HepG2 (cell line): ENCODE measurements around the gene JAG1. TPM values are rescaled to one million over a fixed set of nuclear protein-coding genes. Genes with fewer than 3 reads are reported as not detected.

Experiments used
- ATAC-seq: fragments of 200-7000 bp; cut with Tn5 transposase; 3 replicates; pipeline ENCODE4 v1.9.1; 2020; ENCODE audit warnings: mild to moderate bottlenecking, moderate library complexity
- BruUV-seq: library from RNA; stranded (reverse); fragments of 400-500 nt; replicated peaks from 2 replicates; lab custom pipeline; 2021; lab: Mats Ljungman, UMichigan
- CTCF ChIA-PET: fragments of 300-600 bp; formaldehyde crosslinking; extraction: SDS; loops from one replicate; lab custom pipeline; 2021; ENCODE audit warnings: low total read pairs, inconsistent platforms, low intra/inter-chr PET ratio; lab: Yijun Ruan, JAX
- POLR2A ChIA-PET: fragments of 350-600 bp; sonication (Branson Sonifier 250); formaldehyde crosslinking; loops from one replicate; lab custom pipeline; 2020; ENCODE audit warnings: antibody characterized with exemption, inconsistent platforms; lab: Yijun Ruan, JAX
- DNase-seq: peaks from one replicate; pipeline ENCODE4 v3.0.0-alpha.2; 2015; ENCODE audit warnings: low spot score
- FAIRE-seq: peaks from 3 replicates; lab custom pipeline; 2011; peaks lifted over from hg19 to GRCh38; lab: Jason Lieb, UNC
- H2AFZ ChIP-seq: one replicate; pipeline ENCODE4 v1.6.1; 2011; ENCODE audit warnings: low read length, inconsistent platforms
- H3K27ac ChIP-seq: fragments of 300-600 bp; 3 replicates; pipeline ENCODE4 v1.8.0; 2011; ENCODE audit warnings: mixed run types, mild to moderate bottlenecking, mixed read lengths, low read length, inconsistent platforms; ENCODE audit not compliant: insufficient read depth; ENCODE audit errors: extremely low read length
- H3K27me3 ChIP-seq, 2 experiments: fragments of 200-600 bp in 1 of 2; 2 replicates in 1 of 2; 3 replicates in 1 of 2; pipeline versions ENCODE4 v1.6.0 to v1.8.0; 2011; ENCODE audit warnings: low read length in 2 of 2, mild to moderate bottlenecking in 2 of 2, moderate library complexity in 2 of 2, inconsistent platforms in 1 of 2; ENCODE audit not compliant: insufficient read depth in 2 of 2, control insufficient read depth in 1 of 2
- H3K36me3 ChIP-seq, 2 experiments: fragments of 200-600 bp in 1 of 2; replicated peaks in 1 of 2; 2 replicates in 1 of 2; 3 replicates in 1 of 2; pipeline versions ENCODE4 v1.5.1 to v1.8.0; 2011; ENCODE audit warnings: low read length in 2 of 2, inconsistent platforms in 1 of 2; ENCODE audit not compliant: insufficient read depth in 2 of 2, control insufficient read depth in 1 of 2
- H3K4me1 ChIP-seq: 2 replicates; pipeline ENCODE4 v1.5.1; 2012; ENCODE audit warnings: low read length, inconsistent platforms; ENCODE audit not compliant: insufficient read depth
- H3K4me2 ChIP-seq: 2 replicates; pipeline ENCODE4 v1.6.0; 2011; ENCODE audit warnings: low read depth, low read length, inconsistent platforms
- H3K4me3 ChIP-seq, 3 experiments: fragments of 200-600 bp in 1 of 3; sonication (generic), shearing (Covaris generic) in 1 of 3; replicated peaks in 1 of 3; 2 replicates each; pipeline ENCODE4 v1.5.1; 2011 to 2016; ENCODE audit warnings: low read length in 3 of 3, inconsistent platforms in 2 of 3, low read depth in 2 of 3, mild to moderate bottlenecking in 2 of 3, control low read depth in 1 of 3, mixed read lengths in 1 of 3; ENCODE audit not compliant: insufficient read depth in 1 of 3
- H3K79me2 ChIP-seq: one replicate; pipeline ENCODE4 v1.6.1; 2011; ENCODE audit warnings: low read length, inconsistent platforms; ENCODE audit not compliant: insufficient read depth
- H3K9ac ChIP-seq: 2 replicates; pipeline ENCODE4 v1.6.0; 2011; ENCODE audit warnings: mild to moderate bottlenecking, low read depth, low read length, inconsistent platforms; ENCODE audit not compliant: insufficient read depth
- H3K9me3 ChIP-seq: 2 replicates; pipeline ENCODE4 v1.5.1; 2012; ENCODE audit warnings: mild to moderate bottlenecking, low read length
- H4K20me1 ChIP-seq: 2 replicates; pipeline ENCODE4 v1.6.0; 2011; ENCODE audit warnings: inconsistent platforms, mild to moderate bottlenecking, low read length, moderate library complexity; ENCODE audit not compliant: insufficient read depth
- ELF1 ChIP-seq: sonication (generic); formaldehyde crosslinking; IDR thresholded peaks from 2 replicates; pipeline ENCODE4 v1.4.0; 2020; ENCODE audit warnings: missing genetic modification reagents
- GZF1 ChIP-seq: sonication (generic); formaldehyde crosslinking; IDR thresholded peaks from 2 replicates; pipeline ENCODE4 v1.5.1; 2020; ENCODE audit warnings: mild to moderate bottlenecking, missing genetic modification reagents
- POLR2G ChIP-seq: fragments of 200-400 bp; formaldehyde crosslinking; IDR thresholded peaks from 2 replicates; pipeline ENCODE4 v1.6.1; 2018; ENCODE audit warnings: mild to moderate bottlenecking, low read depth, low read length, moderate library complexity
- SAFB2 ChIP-seq: sonication (generic); formaldehyde crosslinking; IDR thresholded peaks from 2 replicates; pipeline ENCODE4 v1.5.1; 2020; ENCODE audit warnings: missing genetic modification reagents, low read depth, mild to moderate bottlenecking, borderline replicate concordance
- SSRP1 ChIP-seq: IDR thresholded peaks from 2 replicates; pipeline ENCODE4 v1.6.1; 2016; ENCODE audit warnings: control low read depth
- ZC3H4 ChIP-seq: sonication (generic); formaldehyde crosslinking; IDR thresholded peaks from 2 replicates; pipeline ENCODE4 v1.4.0; 2020; ENCODE audit warnings: missing genetic modification reagents, borderline replicate concordance
- ZNF501 ChIP-seq: sonication (generic); formaldehyde crosslinking; IDR thresholded peaks from 2 replicates; pipeline ENCODE4 v1.5.1; 2020; ENCODE audit warnings: mild to moderate bottlenecking, moderate library complexity, missing genetic modification reagents
- ZNF891 ChIP-seq: sonication (generic); formaldehyde crosslinking; IDR thresholded peaks from 2 replicates; pipeline ENCODE4 v1.5.0; 2020; ENCODE audit warnings: mild to moderate bottlenecking, missing genetic modification reagents
- WGBS: methylation state at CpG from one replicate; pipeline ENCODE4 v1.1.6; 2017; ENCODE audit warnings: low lambda C conversion rate; 5-methylcytosine and 5-hydroxymethylcytosine counted together
- in situ Hi-C: cut with HindIII; loops from 2 replicates; pipeline ENCODE4 v1.10.0; 2017; ENCODE audit warnings: low pct_unique_long_range_greater_than_20kb; ENCODE audit not compliant: extremely low pct_ligation_motif_present
- intact Hi-C: fragments of 100-400 bp; cut with micrococcal nuclease; formaldehyde crosslinking; loops from one replicate; pipeline ENCODE4 v1.10.0; 2022; ENCODE audit not compliant: unreplicated experiment
- polyA plus RNA-seq, 8 experiments: library from polyadenylated mRNA; depleted of rRNA in 3 of 8; stranded (reverse) in 7 of 8; unstranded in 1 of 8; fragments of >200 nt; fragmentation: Illumina TruSeq in 4 of 8; extraction: Trizol in 4 of 8; gene quantifications; 2 replicates each; pipeline versions ENCODE4 v1.2.1 to v1.2.3, GENCODE V29; 2011 to 2016; ENCODE audit warnings: low read depth in 4 of 8, missing spikeins in 1 of 8, mixed read lengths in 1 of 8; ENCODE audit not compliant: insufficient read depth in 1 of 8
- total RNA-seq, 5 experiments: library from RNA; depleted of rRNA; stranded (reverse); fragments of >200 nt; fragmentation: Illumina TruSeq; extraction: Trizol; gene quantifications; 2 replicates each; pipeline ENCODE4 v1.2.3, GENCODE V29; 2016; ENCODE audit warnings: low read depth in 1 of 5
- TF ChIP-seq, protein P1 (sequence below): sonication (generic); formaldehyde crosslinking; IDR thresholded peaks from 2 replicates; pipeline ENCODE4 v1.5.1; 2020; ENCODE audit warnings: mild to moderate bottlenecking, missing genetic modification reagents, moderate library complexity
- TF ChIP-seq, protein P2 (sequence below): sonication (generic); formaldehyde crosslinking; IDR thresholded peaks from 2 replicates; pipeline ENCODE4 v1.5.0; 2020; ENCODE audit warnings: missing genetic modification reagents

Gene JAG1
- total and polyA plus RNA-seq, 2 of the 13 experiments (the other 11 are each of a cell fraction or from before 2014, with no cell fraction given) = 47.1 to 56.3 TPM

DNA sequence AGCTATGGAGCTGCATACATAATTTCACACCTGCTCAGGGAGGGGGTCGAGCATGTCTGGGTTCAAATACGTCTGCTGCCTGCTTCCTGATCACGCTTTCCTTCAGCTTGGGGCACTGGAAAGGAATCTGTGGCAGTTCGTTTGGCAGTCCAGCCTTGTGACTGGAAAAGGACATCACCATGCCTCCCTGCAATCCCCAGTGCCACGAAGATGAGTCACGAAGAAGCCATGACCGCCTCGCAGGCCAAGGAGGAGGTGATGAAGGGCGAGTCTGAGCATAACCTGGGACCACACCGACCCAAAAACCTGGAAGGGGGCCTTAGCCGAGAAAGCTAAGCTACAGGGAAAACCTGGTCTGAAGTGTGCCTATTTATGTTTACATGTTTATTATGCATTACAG lies 13.1 kb downstream of the JAG1 start:
- peaks cover 87% of the 10 kb centered on the region for H3K79me2 ChIP-seq

More for the DNA sequence above, 13.1 kb downstream of the JAG1 start:
- Histone ChIP-seq H3K9ac (no peak overlapping the region), H3K36me3 (peaks cover 64 to 89% of the 10 kb centered on the region in 2 experiments), H2AFZ (no peak overlapping the region), H3K4me1 (peaks cover 71% of the 10 kb centered on the region), H3K27me3 (no peaks in the 10 kb centered on the region)
- intact Hi-C loops = loop anchor here (10.0 kb wide), 1 partner anchor 196 kb away; no protein-coding TSS in a partner anchor
- 95% methylated on average over 11 of the region's 11 CpGs for WGBS
- CTCF ChIA-PET = no interaction called here
- TF ChIP-seq ZNF501 (CRISPR knock-in tag) (0 out of 2 replicates have a peak, but pooled peaks have one; percentile 20), ZC3H4 (CRISPR knock-in tag) (0 out of 2 replicates have a peak, but pooled peaks have one; percentile 47), POLR2G (peak; percentile 50; the same call in 1 of the 2 replicates), SSRP1 (CRISPR knock-in tag) (0 out of 2 replicates have a peak, but pooled peaks have one; percentile 40), SAFB2 (no peak), ZNF891 (0 out of 2 replicates have a peak, but pooled peaks have one; percentile 9), GZF1 (no peak), ELF1 (CRISPR knock-in tag) (no peak)
- TF ChIP-seq, protein P1, sequence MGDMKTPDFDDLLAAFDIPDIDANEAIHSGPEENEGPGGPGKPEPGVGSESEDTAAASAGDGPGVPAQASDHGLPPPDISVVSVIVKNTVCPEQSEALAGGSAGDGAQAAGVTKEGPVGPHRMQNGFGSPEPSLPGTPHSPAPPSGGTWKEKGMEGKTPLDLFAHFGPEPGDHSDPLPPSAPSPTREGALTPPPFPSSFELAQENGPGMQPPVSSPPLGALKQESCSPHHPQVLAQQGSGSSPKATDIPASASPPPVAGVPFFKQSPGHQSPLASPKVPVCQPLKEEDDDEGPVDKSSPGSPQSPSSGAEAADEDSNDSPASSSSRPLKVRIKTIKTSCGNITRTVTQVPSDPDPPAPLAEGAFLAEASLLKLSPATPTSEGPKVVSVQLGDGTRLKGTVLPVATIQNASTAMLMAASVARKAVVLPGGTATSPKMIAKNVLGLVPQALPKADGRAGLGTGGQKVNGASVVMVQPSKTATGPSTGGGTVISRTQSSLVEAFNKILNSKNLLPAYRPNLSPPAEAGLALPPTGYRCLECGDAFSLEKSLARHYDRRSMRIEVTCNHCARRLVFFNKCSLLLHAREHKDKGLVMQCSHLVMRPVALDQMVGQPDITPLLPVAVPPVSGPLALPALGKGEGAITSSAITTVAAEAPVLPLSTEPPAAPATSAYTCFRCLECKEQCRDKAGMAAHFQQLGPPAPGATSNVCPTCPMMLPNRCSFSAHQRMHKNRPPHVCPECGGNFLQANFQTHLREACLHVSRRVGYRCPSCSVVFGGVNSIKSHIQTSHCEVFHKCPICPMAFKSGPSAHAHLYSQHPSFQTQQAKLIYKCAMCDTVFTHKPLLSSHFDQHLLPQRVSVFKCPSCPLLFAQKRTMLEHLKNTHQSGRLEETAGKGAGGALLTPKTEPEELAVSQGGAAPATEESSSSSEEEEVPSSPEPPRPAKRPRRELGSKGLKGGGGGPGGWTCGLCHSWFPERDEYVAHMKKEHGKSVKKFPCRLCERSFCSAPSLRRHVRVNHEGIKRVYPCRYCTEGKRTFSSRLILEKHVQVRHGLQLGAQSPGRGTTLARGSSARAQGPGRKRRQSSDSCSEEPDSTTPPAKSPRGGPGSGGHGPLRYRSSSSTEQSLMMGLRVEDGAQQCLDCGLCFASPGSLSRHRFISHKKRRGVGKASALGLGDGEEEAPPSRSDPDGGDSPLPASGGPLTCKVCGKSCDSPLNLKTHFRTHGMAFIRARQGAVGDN (CRISPR knock-in tag) = 0 out of 2 replicates have a peak, but pooled peaks have one; percentile 22
- TF ChIP-seq, protein P2, sequence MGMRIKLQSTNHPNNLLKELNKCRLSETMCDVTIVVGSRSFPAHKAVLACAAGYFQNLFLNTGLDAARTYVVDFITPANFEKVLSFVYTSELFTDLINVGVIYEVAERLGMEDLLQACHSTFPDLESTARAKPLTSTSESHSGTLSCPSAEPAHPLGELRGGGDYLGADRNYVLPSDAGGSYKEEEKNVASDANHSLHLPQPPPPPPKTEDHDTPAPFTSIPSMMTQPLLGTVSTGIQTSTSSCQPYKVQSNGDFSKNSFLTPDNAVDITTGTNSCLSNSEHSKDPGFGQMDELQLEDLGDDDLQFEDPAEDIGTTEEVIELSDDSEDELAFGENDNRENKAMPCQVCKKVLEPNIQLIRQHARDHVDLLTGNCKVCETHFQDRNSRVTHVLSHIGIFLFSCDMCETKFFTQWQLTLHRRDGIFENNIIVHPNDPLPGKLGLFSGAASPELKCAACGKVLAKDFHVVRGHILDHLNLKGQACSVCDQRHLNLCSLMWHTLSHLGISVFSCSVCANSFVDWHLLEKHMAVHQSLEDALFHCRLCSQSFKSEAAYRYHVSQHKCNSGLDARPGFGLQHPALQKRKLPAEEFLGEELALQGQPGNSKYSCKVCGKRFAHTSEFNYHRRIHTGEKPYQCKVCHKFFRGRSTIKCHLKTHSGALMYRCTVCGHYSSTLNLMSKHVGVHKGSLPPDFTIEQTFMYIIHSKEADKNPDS = 0 out of 2 replicates have a peak, but pooled peaks have one; percentile 44
- TF ChIP-seq, all 625 proteins: peak for 7
- Histone ChIP-seq H3K27ac (peak overlapping the region; percentile 7), H4K20me1 (peaks cover 34% of the 10 kb centered on the region), H3K9me3 (no peaks in the 10 kb centered on the region), H3K4me3 (no peak overlapping the region), H3K4me2 (no peak overlapping the region)
- ATAC-seq (no peak; the same call in 2 of the 3 replicates), DNase-seq (no peak), FAIRE-seq (no peak)
- in situ Hi-C loops = loop anchor here (5.0 kb wide), 1 partner anchor 108 kb away; no protein-coding TSS in a partner anchor
- POLR2A ChIA-PET = interaction anchor here (1.6 to 2.7 kb wide), 3 partner anchors 8 to 95 kb away, joined by 3 to 39 read pairs (median 5); partner anchors contain the start of gene JAG1
- BruUV-seq = no TSS peak
